ENCODE results near the gene EPHA3. TPM values are rescaled to one million over a fixed set of nuclear protein-coding genes. Genes with fewer than 3 reads are reported as not detected.
"Not testable (repeated sequence)": the region's sequence is repeated elsewhere in the genome, so short reads cannot be mapped to it uniquely, and the experiment has no call there.

The EPHA3 gene
- total RNA-seq, 1 donor = not detected

GRCh38 chr3:89350935-89351334 lies 243.5 kb downstream of the EPHA3 start:
- not testable (repeated sequence) for DNase-seq (ENCODE audit: low read depth in 2 of 3, low spot score in 2 of 3)

GRCh38 chr3:89353465-89353864 lies 246.0 kb downstream of the EPHA3 start:
- no peak for DNase-seq (ENCODE audit: low read depth in 2 of 3, low spot score in 2 of 3)

- DNase-seq (ENCODE audit: low read depth in 2 of 3, low spot score in 2 of 3) = no peak
These were observed 250.9 kb downstream of the EPHA3 start for GRCh38 chr3:89358281-89358680.

- DNase-seq (ENCODE audit: low read depth in 2 of 3, low spot score in 2 of 3) = no peak
These were observed 252.7 kb downstream of the EPHA3 start for GRCh38 chr3:89360156-89360555.

DNA sequence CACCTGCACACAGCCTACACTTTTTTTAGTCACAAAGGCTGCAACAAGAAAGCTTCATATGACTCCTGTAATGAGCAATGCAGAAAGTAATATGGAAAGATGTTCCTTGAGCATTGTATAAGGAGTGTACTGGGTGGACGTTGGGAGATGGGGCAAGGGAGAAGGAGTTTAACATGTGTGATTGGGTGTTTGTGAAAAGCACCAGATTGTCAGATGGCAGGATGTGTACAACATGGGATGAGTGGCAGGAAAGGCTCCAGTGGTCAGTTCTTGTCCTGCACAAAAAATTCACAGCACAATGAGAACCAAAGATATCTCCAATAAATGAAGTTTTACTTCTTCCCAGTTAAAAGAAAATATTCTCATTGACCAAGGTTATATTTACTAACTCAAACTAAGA lies 255.1 kb downstream of the EPHA3 start:
- no peak for DNase-seq (ENCODE audit: low read depth in 2 of 3, low spot score in 2 of 3)

DNA sequence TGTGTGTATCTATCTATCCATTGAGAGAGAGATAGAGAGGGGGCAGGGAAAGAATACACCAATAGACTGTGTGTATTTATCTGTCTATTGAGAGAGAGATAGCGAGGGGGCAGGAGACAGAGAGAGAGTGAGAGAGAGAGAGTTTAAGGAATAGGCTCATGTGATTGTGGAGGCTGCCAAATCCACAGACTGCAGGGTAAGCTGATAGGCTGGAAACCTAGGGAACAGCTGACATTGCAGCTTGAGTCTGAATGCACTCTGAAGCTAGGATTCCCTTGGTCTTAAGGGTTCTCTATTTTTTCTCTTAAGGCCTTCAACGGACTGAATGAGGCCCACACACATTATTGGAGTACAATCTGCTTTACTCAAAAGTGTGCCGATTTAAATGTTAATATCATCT lies 255.8 kb downstream of the EPHA3 start:
- no peak for DNase-seq (ENCODE audit: low read depth in 2 of 3, low spot score in 2 of 3)

DNA sequence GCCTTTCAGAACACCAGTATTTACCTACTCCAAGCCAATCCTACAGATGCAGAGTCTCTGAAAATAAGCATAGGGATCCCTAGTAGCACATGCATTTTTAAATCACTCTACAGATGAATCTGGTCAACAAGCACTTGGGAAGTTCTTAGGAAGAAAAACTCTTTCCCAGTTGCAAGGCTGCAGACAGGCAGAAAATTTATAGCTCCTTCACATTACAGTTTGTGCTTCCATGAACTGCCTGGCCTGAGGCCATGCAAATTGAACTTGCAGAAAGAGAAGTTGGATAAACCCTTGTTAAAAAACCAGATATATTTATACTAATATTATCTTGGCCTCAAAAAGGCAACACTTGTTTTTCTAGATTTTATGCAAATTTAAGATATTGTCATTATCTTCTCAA lies 256.9 kb downstream of the EPHA3 start:
- no peak for DNase-seq (ENCODE audit: low read depth in 2 of 3, low spot score in 2 of 3)

DNA sequence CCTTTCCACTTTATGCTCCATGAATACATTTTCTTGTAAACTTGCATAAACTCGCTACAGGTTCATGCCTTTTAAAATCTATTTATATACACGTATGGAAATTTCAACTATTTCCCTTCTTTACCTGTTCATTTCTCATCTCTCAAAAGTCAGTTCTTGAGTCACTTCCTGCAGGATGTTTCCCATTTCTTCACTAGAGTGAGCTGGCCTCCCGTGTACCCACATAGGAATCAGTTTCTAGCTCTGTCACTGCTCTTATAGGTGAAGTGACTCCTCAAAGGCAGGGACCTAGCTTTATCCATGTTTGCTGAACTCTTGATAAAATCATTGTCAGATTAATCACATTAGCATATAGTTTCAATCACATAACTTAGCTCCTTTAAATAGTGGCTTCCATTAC lies 259.7 kb downstream of the EPHA3 start:
- DNase-seq (ENCODE audit: low read depth in 2 of 3, low spot score in 2 of 3) = no peak

- DNase-seq (ENCODE audit: low read depth in 2 of 3, low spot score in 2 of 3) = no peak
These were observed 261.4 kb downstream of the EPHA3 start for GRCh38 chr3:89368846-89369245.

GRCh38 chr3:89372456-89372855 lies 265.0 kb downstream of the EPHA3 start:
- DNase-seq (ENCODE audit: low read depth in 2 of 3, low spot score in 2 of 3) = no peak

DNA sequence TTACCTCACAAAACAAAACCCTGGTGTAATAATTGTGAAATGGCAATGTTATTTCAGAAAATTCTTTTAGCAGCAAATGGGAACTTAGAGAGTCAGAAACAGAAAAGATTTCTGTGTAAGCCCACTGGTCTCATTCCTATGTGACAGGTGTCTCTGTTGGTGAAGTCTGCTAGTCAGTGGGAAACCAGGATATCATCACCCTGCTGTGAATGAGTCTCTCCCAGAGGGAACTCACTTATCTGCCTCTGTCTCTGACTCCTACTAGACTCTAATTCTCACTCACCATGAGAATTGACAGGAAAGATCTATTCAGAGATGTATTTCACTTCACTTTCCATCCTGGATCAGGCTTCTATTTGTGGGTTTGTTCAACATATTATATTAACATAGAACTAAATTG lies 266.0 kb downstream of the EPHA3 start:
- DNase-seq (ENCODE audit: low read depth in 2 of 3, low spot score in 2 of 3) = no peak

DNA sequence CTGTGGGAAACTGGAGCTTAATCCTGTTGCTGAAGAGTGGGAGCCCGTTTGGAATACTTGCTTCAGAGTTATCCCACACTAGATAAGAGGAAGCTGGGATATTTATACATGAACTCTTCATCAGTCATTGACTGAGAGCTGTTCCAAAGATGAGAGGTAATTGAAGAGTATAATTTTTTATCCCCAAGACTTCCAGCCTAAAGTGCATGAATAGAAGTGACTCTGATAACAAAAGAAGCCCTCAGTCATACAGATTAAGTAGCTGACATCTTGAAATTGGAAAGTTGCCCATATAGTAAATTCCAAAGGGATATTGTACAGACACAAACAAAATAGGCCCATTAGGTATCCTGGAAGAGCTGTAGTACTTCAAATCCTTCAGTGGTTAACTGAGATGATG lies 268.0 kb downstream of the EPHA3 start:
- DNase-seq (ENCODE audit: low read depth in 2 of 3, low spot score in 2 of 3) = no peak

- DNase-seq (ENCODE audit: low read depth in 2 of 3, low spot score in 2 of 3) = no peak
These were observed 272.6 kb downstream of the EPHA3 start for GRCh38 chr3:89380016-89380415.

- no peak for DNase-seq (ENCODE audit: low read depth in 2 of 3, low spot score in 2 of 3)
These were observed 285.6 kb downstream of the EPHA3 start for GRCh38 chr3:89392991-89393390.

- no peak for DNase-seq (ENCODE audit: low read depth in 2 of 3, low spot score in 2 of 3)
These were observed 288.0 kb downstream of the EPHA3 start for GRCh38 chr3:89395456-89395855.

- no peak for DNase-seq (ENCODE audit: low read depth in 2 of 3, low spot score in 2 of 3)
These were observed 288.6 kb downstream of the EPHA3 start for GRCh38 chr3:89395996-89396395.

- DNase-seq (ENCODE audit: low read depth in 2 of 3, low spot score in 2 of 3) = no peak
These were observed 294.6 kb downstream of the EPHA3 start for GRCh38 chr3:89402051-89402450.

DNA sequence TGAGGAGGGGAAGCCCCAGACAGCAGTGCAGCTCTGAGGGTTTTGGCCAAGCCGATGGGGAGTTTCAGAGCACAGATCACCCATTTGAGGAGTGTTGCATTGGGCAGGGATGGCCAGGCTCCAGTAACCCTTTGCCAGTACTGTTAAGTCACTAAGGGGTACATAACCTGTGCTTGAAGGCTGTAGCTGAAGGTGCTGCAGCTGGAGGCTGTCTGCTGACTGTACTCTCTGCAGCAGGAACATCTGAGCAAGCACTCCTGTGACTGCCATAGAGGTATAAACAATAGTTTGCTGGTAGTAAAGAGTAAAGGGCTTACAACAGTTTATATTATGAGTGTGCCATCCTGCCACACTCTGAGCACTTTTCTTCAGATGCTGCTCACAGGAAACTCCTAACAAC lies 297.8 kb downstream of the EPHA3 start:
- DNase-seq (ENCODE audit: low read depth in 2 of 3, low spot score in 2 of 3) = no peak

GRCh38 chr3:89405593-89405992 lies 298.2 kb downstream of the EPHA3 start:
- no peak for DNase-seq (ENCODE audit: low read depth in 2 of 3, low spot score in 2 of 3)

- no peak for DNase-seq (ENCODE audit: low read depth in 2 of 3, low spot score in 2 of 3)
These were observed 303.8 kb downstream of the EPHA3 start for GRCh38 chr3:89411201-89411600.

DNA sequence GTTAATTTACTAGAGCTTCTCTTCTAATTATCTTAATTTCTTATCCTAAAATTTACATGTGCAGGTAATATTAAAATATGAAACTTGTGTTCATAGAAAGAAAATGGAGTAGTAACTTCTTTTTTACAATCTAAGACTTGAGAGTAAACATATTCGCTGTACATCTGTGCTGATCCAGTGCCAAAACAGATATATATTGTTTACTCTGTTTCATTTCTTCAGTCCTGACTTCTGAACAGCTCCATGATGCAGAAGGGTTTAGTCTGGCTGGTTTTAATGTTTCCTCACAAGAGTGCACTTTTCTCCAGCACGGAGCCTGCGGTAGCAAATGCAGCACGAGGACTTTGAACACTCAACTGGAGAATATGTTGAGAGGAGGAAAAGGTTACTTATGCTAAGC lies 306.8 kb downstream of the EPHA3 start:
- DNase-seq (ENCODE audit: low read depth in 2 of 3, low spot score in 2 of 3) = no peak

DNA sequence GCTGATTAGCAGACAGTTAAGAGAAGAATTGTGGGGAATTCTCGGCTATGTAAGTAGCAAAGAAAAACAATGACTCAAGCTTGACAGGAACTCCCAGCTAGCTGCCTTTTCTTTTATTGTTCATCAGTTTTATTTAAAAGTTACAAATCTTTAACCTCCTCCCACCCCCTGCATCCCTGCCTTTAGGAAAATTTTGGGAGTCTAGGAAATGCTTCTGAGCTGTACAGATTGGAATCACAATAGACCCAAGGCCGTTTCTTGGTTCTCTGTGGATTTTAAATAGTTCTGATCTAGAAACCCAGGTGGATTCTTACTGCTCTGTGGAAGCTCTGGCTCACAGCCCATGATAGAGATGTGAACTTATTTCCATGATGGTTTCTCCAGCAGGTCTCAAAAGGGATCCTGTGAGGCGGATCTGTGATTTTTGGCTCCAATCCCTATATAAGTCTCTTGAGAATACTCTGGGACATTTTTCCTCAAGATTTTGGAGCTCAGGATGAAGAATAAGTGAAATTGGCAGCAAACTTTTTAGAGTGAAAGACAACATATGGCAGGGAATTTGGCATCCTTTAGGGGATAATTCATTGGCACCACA lies 312.3 kb downstream of the EPHA3 start:
- no peak for DNase-seq (ENCODE audit: low read depth in 2 of 3, low spot score in 2 of 3)

GRCh38 chr3:89426060-89426459 lies 318.6 kb downstream of the EPHA3 start:
- no peak for DNase-seq (ENCODE audit: low read depth in 2 of 3, low spot score in 2 of 3)

Measured in hematopoietic multipotent progenitor cell (in vitro differentiated cells).